HG03039 (cell line): ENCODE results near the gene LHX8.
"Not testable (repeated sequence)": the region's sequence is repeated elsewhere in the genome, so short reads cannot be mapped to it uniquely, and the experiment has no call there.

ENCODE experiments used
- ATAC-seq: cut with Tn5 transposase; IDR thresholded peaks from one replicate; pipeline ENCODE4 v1.9.1; 2021; ENCODE audit warnings: mild to moderate bottlenecking, moderate library complexity; ENCODE audit not compliant: unreplicated experiment

LHX8 gene

DNA sequence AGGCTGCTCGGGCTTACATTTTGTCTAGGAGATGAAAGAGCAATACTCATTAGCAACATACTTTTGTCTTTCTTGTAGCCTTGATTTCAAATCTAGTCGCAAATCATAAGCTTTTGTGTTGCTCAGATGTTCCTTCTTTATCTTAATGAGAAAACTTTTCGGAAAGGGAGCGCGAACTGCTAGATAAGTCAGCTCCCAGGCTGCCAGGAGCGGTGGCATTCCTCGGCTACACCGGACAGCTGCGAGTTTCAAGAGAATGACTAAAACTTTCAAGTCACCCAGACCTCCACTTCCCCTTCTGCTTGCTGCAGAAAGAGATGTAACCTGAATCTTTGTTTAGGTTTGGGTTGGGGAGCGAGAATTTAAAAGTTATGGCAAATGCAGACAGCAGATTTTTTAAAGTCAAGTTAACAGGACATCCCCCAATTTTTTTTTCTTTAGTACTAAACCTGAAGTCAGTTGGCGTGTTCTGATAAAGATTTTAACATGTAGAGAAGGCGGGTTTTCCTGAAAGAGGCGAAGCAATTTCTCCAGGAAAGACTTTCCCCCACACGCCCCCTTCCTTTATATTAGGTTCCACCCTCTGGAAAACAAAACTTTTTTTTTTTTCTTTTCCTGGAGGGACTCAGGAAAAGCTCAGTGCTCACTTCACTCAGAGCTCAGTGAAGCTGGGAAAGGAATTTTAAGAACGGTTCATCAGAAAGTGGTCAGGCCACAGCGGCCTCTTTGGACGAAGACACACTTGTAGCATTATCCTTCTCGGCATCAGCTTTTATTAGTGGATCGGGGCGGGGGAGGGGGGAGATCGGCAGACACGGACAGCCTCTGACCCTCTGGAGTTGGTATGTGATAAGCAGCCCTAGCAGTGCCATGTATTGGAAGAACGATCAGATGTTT lies at the start of gene LHX8:
Gene LHX8 (plus strand): TSS at position 639 of the 897 bp plus-strand sequence. CDS start 2,227 bp downstream, outside the sequence.
- no peak for ATAC-seq

DNA sequence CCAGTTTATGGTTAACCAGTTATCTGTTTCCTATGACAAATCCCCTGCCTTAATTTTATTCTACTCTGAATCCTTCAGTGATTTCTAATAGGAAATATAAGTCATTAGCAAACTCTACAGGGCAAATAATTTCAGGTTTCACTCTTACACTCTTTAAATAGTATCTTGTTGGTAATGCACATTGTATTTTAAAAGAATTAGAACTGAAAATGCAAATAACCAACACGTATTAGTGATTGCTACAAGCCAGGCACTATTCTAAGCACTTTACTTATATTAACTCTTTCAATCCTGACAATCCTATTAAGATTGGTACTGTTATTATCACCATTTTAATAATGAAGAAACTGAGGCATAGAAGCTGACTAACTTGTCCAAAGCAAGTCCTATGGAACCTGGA lies 48.3 kb upstream of the LHX8 start:
- ATAC-seq: no peak

DNA sequence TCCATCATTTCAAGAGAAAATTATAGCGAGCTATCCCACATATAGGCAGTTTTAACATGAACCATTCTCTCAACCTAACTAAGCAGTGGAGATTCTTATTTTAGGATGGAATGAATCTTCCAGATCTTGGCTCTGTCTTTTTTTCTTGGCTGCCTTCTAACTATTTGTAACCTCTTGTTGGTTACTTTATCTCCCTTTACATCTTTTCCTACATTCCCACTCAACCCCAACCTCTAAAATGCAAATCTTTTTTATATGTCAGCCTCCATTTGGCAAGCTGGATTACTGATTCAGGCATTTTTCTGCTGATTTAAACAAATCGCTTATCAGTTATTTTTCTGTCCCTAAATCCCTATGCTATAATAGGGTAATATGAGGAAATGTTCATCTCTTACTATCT lies 46.9 kb upstream of the LHX8 start:
- no peak for ATAC-seq

DNA sequence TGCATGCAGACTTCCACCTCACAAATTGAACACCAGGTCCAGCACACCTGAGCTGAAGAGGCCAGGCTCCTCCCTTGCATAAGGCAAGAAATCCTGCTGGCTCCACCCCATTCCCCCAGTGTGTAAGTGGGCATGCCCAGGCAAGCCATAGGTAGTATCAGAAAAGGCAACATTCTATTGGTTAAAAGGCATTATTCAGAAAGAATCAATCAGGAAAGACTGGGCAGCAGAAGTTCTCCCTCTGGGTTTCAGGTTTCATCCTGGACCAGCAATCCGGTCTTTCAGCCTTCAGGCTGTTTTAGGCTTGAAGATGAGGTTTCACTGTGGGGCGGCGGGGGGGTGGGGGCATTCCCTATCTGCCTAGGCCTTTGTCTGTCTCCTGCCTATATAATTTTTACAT lies 42.0 kb upstream of the LHX8 start:
- ATAC-seq: no peak

DNA sequence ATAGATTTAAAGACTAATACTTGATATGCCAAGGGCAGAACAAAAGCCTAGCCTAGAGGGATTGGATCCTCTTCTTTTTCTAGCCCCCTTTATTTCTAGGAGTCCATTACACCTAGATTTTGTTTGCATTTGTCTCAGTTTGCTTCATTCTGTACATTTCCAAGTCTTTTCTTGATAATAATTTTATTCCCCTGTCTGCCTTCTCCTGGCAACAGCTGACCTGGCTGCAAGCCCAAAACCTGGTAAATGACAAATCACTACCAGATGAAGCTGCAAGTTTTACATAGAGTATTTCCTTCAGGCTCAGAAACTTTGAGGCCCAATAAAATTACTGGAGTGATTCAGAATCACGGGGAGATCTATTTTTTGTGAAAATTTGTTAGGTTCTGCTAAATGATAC lies 36.5 kb upstream of the LHX8 start:
- no peak for ATAC-seq

DNA sequence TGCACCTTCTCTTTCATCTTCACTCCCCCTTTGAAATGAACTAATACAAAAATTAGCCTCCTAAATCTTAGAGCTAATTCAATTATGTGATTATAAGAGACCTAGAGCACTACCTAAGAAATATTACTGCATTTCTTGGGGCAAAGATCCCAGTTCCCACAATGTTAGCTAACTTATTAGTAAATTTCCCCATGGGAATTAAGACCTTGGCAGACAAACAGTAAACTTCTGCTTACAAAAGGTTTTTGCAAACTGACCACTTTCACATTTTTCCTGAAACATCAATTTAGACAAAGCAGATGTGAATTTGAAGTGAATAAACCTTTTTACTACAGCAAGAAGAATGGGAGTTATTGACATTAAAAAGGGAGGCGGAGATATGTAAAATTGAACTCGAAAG lies 34.6 kb upstream of the LHX8 start:
- ATAC-seq: no peak

DNA sequence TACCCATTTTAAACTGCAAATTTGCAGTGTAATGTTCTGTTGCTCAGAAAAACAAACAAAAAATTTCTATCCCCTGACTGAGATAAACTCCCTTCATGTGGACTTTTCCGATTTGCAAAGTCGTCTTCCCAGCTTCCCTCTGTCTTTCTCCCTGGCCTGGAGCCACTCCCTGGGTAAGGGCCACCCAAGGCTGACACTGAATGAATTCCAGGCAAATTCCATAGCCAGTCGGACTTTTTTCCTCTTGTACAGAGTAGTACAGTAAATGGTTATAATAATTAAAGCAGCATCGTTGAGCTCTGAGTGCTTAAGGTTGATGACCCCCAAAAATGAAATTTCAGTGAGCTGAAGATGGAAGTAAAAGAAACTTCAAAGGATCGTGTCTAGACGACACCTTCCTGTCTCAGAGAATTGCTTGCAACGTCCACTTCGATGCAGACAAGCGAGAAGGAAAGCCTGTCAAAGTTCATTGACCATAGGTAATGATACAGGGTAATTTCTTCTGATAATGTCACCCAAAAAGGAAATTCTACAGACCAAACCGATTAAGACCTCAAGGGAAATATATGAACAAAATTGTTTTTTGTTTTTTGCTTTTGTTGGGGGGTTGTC lies 33.6 kb upstream of the LHX8 start:
- ATAC-seq: no peak

DNA sequence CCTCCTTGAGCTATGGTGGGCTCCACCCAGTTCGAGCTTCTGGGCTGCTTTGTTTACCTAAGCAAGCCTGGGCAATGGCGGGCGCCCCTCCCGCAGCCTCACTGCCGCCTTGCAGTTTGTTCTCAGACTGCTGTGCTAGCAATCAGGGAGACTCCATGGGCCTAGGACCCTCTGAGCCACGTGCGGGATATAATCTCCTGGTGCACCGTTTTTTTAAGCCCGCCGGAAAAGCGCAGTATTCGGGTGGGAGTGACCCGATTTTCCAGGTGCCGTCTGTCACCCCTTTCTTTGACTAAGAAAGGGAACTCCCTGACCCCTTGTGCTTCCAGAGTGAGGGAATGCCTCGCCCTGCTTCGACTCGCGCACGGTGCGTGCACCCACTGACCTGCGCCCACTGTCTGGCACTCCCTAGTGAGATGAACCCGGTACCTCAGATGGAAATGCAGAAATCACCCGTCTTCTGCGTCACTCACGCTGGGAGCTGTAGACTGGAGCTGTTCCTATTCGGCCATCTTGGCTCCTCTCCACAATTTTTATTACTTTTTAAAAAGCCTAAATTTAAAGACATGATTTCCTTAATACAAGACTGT lies 21.7 kb upstream of the LHX8 start:
- ATAC-seq: not testable (repeated sequence)

DNA sequence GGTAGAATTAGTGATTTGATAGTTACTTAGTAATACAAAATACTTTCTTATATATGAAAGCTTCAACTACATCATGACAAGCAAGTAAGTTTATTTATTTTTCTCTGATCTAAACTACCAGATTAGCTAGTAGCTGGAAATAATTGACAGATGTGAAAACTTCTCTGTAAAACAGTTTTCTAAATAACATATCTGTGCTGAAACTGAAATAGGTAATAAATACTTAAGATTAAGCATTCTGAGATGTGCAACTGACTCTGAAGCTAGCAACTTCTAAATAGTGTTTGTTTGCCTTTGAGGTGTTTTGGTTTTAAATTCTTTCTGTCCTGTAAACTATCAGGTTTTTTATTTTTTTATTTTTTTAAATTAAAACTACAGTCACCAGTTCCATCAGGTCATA lies 18.5 kb upstream of the LHX8 start:
- no peak for ATAC-seq

DNA sequence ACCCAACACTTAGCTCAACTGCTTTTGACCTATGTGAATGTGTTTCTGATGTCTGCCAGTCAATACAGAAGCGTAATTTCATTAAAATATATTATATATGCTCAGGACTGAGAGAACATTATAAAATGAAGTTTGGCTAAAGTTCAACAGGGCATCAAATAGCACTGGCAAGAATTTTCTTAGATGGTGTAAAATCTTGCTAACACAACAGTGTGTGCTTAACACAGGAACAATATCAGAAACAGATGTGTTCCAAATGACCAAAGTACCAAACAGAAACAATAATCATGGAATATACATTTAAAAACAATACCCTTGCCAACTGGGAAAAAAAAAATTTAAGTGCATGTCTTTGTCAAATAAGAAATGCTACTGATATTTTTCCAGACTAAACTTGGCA lies 10.4 kb upstream of the LHX8 start:
- ATAC-seq: no peak

DNA sequence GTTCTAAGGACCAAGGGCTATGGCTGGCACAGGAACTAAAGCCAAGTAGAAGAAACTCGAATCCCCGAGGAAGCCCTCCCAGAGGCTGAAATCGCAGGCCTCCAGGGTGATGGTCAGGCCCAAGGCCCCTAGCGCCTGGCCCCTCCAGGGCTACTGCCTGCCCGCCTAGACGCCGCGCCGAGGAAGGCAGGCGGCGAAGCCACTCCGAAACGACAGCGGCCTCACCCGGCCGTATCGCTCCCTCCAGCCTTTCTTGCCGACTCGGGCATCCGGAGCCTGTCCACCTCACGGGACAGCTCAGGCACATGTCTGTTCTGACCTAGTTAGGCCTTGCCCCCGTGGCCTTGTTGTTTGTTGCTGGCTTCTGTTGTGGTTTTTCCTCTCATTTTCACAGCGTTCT lies 9.7 kb upstream of the LHX8 start:
- no peak for ATAC-seq

DNA sequence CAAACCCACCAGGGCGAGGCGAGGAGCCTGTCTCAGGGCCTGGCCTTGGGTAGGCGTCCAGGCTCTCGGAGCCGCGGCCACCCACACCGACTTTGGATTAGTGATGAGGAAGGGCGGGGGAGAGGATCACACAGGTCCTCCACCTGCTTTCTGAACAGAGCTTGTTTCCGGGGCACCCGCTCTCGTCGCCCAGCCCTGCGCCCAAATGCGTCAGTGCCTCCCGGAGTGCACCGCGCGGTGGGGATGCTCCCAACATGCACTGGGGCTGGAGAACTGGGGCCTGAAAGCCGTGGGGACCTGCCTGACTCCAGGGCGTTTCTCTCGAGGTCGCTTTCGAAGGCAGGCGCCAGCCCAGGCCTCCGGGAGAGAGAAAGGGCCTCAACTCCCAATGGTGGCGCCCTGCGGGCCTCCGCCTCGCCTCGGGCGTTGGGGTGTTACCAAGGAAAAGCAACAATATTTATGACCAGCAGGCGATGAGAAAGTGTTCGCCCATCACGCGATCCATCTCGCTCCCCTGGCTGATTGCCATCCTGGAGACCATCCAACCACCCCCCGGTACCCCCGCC lies 8.9 kb upstream of the LHX8 start:
- no peak for ATAC-seq

DNA sequence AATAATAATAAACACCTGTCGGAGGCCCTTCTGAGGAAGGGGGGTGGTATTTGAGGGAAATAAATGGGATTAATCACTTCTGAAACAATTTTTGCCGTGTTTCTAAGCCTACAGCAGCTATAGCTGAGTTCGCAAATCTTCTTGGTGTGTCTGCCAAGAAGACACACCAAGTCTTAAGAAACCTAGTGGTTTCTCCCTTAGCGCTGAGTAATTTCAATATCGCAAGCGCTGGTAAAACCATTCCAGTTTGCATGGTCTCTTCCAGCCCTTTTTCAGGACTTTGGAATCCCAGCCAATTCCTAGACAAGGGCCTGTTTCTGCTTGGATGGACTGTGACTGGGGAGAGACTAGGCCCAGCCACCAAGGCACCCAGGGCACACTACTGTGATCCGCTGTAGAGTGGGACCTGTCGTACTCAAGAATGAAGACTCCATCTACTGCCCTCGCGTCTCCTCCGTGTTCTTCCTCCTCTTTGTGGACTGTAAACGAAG lies 7.5 kb upstream of the LHX8 start:
- no peak for ATAC-seq

DNA sequence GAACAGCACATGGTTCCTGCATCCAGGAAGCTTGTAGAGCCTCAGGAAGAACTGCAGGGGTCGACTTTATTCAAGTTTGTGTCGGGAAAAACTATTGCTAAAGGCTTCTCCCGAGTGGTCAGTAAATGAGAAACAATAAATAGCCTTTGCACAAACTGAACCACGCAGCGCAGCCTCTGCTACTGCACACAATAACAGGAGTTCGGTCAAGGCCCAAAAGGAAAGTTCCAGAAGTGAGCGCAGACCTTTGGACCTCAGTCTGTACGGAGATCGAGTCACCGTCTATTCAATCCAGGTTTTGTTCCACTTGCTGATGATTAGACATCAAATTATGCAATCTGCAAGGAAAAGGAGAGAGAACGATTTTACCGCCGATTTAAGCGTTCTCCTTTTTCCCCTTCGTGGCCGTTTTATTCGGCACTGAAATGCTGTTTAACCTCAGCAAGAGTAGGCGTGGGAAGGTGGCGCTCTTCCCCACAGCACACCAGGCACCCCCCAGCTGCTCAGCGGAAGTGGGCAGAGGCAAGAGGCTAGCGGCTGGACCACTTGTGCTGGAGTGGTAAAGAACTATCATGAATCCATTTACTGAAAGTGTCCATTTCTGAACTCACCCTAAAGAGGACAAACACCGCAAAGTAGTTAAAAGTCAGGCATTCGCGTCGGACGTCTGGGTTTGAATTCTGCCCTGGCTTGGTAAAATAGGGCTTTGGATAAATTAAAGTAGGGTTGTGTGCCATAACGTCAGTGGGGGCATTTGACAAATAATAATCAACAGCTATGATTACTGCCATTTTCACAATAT lies 6.1 kb upstream of the LHX8 start:
- ATAC-seq: no peak

DNA sequence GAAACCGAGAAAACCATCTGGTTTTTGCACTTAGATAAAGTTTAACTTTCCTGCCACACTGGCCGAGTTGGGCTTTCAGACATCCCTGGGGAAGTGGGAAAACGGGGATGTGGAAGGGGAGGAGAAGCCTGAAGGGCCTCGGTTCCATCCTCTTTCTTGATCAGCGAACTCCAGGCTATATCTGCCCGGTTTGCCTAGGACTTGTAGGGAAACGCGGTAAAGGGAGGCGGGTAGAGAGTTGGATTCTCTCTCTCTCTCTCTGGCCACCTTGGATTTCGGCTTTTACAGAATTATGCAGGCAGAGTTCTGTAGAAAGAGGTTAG lies 4.6 kb upstream of the LHX8 start:
- ATAC-seq: no peak

DNA sequence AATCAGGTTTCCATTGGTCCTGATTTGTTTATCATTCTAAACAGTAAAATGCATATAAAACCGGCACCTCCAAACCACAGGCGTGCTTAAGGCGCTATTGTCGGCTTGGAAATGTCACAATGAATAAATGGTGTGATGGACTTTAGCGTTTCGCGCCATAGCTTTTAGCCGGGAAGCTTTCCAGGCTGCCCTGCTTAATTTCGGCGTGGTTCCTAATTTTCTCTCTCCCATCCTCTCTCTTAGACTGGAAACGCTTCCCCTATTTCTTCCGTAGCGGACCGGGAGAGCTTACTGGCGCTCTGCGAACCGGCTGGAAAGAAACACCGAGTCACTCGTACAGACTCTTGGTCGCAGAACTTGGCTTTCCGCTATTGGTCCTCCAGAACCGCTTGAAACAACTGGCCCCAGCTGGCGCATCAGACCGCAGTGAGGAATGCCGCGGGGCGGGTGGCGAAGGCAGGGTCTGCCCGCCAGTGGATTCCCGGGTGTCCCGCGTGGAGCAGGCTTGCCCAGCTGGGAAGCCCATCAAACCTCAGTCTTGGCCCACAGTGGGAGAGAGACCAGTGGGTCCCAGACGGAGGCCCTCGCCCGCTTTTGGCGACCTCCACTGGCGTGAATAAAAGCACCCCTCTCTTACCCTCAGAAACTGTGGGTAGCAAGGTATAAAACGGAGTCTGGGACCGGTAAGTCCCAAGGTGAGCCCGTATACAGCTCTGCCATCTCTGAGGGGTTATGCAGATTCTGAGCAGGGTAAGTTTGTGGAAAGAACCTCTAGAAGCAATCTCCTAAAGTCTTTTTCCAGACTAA lies 4.0 kb upstream of the LHX8 start:
- ATAC-seq: no peak

DNA sequence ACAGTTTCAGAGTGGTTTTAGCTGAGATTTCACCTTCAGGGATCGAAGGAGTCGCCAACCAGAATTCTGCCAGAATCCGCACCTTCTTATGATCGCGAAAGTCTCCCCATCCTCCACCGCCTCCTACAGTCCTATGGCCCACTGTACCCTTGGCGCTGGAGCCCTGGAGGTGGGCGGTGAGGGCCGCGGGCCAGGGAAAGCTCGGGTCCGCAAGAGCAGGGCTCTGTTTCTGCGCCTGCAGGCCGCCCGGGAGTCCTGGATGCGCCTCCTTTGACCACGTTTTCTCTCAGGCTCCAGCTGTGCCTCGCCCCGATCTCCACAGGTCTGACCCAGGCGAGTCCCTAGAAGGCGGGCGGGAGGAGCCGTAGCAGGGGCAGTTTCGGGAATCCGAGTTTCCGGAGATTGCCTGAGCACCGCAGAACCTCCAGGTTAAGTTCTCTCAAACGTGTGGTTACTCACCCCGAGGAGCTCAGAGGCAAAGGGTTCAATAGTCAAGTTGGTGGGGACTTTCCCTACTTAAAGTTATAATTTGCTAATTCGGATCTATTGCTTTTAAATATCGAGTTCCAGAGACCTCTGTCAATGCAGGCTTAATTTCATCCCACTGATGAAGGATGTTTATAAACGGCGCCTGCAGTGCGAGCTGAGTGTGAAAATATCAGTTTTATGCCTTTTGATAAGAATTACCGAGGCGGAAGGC lies 3.2 kb upstream of the LHX8 start:
- ATAC-seq: no peak

DNA sequence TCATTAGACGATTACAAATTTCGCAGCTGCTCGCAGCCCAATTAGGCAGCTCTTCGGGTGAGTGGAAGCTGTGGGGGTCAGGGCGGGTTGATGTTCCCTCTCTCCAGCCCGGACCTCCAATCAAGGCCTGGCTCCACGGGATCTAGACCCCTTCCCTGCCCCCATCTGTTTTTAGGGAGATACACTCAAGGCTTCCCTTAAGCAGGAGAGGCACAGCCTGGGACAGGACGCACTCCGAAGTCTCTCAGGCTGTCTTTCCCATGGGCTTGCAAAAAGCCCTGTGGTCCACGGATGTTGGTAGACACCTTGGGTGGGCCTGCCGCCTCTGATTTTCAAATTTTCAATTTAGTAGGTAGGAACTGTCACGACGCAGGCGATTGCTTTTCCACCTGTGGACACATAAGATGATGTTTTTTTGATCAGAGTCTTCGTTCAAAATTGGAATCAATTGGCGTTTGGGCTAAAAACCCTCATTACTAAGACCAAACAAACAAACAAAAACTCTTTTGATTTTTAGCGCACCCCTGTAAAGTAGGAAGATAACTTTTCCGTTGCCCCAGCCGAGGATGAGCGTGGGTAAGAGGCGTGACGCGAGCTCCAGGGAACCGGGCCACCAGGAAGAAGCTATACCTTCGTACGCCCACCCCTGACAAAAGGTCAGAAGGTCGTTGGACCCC lies 2.5 kb upstream of the LHX8 start:
- ATAC-seq: no peak

DNA sequence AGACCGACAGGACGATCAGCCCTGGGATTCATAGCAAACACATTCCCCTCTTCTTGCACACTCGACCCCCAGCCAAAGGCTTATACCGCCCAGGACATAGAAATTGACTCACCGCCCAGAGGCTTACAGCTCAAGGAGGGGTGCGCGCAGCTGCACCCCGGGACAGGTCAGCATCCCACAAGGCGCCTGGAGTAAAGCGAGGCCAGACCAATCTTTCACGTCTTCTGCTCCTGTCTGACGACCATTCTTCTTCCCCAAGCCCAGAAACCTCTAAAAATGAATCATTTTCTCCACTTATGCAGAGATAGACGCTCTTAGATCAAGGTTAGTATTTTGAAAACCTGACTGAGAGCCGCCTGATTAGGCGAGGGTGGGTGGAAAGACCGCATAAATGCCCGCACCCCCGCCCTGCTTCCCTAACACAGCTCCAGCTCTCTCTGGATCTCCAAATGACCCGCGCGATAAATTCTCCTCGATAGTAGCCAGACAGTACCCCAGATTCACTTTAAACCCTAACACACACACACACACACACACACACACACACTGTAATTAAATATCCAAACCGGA lies 1.9 kb upstream of the LHX8 start:
- no peak for ATAC-seq
